GM19025 (cell line): Measurements from ENCODE around the gene ZNF565.
"Not testable (repeated sequence)": the region's sequence is repeated elsewhere in the genome, so short reads cannot be mapped to it uniquely, and the experiment has no call there.

Experiments used
- ATAC-seq: cut with Tn5 transposase; IDR thresholded peaks from one replicate; pipeline ENCODE4 v1.9.1; 2021; ENCODE audit warnings: mild to moderate bottlenecking, low read depth, moderate library complexity; ENCODE audit not compliant: unreplicated experiment

Gene ZNF565

DNA sequence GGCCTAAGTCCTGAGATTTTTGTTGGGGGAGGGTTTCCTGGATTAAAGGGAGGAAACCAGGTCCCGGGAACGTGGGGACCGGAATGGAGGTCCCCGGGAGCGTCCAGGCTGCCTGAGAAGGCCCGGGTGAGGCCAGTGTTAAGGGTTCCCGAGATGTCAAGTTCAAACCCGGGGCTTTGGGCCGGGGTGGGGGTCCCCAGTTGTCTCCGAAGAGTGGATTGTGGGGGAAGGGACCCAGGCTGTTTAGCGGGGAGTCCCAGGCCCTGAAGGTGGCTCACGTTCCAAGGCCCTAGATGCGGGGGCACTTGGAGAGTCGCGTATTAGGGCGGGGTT, 62.5 kb downstream of the ZNF565 start:
- no peak for ATAC-seq

DNA sequence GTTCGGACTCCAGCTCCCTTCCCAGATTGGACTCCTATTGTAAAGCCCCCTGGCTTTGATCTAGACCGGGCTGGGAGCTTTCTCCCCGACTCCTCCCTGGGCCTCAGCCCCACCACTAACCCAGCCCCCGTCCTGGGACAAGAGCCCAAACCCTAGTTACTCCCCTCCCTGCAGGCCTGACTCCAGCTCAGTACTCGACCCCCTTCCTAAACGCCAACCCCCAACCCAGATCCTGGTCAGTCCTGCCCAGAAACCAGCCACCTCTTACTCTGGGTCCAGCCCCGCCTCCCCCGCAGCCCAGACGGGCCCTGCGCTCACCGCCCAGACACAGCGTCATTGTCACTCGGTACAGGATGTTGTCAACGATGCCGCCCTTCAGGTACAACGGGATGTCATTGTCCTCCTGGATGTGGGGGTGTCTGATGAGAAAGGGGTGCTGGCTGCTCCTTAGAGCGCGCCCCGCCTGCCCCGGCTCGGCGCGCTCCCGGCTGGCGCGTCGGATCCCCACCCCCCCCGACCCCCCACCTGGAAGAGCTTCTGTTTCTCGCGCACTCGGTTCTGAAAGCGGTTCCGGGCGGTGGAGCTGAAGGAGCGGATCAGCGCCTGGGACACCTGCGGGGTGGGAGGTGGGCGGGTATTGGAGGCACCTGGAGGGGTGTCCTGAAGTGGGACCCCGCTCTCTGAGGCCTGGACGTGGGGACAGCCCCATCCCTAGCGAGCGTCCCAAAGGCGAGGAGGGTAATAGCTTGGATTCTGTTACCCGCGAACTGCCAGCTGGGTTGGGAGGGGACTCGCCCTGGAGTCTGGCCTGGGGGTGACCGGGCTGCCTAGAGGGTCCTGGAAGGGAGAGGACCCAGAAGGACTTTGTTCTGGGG, 63.1 kb downstream of the ZNF565 start:
- no peak for ATAC-seq

DNA sequence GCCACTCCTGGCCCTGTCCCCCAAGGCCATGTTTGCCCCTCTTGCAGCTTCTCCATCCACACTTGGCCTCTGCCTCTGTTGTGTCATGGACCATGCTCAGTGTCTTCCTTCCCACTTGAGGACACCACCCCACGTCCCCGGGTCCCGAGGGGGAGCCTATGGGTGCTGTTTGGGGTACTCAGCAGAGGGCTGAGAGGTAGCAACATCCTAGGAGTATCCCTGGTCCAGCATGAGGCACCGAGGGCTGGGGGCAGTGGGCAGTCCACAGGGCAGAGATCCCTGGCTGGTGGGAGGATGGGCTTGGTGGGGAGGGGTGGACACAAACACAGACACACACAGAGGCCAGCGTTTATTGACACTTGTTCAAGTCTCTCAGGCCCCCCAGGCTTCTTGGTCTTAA, 63.9 kb downstream of the ZNF565 start:
- no peak for ATAC-seq

DNA sequence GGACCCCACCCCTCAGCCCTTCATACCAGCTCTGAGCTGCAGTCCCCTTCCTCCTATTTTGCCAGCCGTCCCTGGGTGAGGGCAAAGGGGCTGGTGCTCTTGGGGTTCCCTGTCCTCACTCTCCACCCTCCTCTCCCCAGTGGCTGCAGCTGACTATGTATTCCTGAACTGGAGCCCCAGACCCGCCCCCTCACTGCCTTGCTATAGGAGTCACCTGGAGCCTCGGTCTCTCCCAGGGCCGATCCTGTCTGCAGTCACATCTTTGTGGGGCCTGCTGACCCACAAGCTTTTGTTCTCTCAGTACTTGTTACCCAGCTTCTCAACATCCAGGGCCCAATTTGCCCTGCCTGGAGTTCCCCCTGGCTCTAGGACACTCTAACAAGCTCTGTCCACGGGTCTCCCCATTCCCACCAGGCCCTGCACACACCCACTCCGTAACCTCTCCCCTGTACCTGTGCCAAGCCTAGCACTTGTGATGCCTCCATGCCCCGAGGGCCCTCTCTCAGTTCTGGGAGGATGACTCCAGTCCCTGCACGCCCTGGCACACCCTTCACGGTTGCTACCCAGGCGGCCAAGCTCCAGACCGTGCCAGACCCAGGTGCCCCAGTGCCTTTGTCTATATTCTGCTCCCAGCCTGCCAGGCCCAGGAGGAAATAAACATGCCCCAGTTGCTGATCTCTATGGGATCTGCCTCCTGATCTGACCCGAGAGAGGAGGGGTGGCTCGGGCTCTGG, 64.6 kb downstream of the ZNF565 start:
- ATAC-seq = no peak

DNA sequence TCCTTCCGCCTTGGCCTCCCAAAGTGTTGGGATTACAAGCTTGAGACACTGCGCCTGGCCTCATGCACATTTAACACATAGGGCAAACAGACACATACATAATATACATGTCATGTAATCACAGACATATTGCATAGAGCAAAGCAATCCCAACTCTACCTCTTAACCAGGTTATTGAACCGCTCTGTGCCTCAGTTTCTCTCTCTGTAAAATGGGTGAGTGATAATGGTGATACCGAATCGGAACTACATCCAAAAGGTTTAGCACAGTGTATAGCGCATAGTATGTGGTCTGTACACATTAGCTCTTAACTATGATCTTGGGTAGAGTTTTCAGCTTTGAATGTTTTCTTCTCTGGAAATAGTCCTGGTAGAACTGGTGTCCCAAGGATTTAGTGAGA, 69.8 kb downstream of the ZNF565 start:
- ATAC-seq = no peak

DNA sequence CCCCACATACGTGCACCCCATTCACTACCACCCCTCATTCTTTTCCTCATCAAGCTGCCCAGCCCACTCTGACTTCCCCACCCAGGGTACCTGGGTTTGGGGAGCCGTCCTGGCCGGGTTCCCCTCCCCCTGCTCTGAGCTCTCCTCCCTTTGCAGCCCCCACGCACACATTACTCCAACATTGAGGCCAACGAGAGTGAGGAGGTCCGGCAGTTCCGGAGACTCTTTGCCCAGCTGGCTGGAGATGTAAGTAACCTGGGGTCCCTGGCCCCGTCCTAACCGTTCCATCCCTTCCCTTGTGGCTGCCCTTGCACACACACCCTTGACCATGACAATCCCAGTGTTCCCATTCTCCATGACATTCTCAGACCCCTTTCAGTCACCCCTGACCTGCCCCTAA, 72.0 kb downstream of the ZNF565 start:
- no peak for ATAC-seq

DNA sequence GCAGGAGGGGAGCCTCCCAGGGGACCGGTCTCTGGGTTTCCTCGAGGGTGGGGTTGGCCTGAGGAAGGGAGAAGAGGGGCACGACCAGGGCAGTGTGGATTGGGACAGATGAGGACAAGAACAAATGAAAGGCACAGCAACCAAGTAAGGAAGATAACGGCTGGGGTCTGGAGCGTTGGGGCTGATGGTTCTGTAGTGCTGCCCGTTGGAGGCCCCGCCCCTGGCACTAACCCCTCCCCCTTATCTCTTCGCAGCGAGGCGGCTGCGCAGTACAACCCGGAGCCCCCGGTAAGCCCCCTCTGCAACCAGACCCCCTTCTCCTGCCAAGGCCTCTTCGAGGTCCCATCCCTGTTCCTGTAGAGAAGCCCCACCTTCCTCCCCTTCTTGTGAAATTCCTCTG, 72.4 kb downstream of the ZNF565 start:
- ATAC-seq = no peak

DNA sequence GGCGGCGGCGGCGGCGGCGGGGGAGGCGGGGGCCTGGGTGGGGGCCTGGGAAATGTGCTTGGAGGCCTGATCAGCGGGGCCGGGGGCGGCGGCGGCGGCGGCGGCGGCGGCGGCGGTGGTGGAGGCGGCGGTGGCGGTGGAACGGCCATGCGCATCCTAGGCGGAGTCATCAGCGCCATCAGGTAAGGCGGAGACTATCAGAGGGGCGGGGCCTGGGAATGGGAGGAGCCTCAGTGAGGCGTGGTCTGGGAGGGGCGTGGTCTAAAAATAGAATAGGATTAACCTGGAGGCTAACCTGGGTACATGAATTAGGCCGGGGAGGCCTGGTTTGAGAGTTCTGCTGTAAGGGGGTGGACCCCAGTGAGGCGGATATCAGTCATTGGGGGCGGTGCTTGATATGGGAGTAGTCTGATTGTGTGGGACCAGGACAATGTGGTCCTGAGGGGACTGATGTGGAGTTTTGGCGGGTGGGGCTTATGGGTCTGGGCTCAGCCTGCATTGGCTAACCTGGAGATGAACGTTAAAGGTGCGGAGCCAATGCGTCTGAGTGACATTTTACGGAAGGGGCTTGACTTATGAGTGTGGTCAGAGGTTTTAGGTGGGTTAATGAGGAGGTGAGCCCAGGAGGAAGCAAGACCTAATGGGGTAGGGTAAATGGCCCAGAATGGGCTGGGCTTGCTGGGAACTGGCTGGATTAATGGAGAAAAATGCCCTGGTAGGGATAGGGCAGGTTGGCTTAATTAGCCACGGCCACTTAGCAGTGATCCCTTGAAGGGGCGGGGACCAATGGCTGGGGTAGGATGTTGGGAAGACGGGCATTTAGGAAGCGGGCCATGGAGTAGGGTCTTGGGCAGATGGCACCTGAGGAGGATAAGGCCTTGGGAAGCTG, 73.2 kb downstream of the ZNF565 start:
- ATAC-seq = peak; percentile 37

DNA sequence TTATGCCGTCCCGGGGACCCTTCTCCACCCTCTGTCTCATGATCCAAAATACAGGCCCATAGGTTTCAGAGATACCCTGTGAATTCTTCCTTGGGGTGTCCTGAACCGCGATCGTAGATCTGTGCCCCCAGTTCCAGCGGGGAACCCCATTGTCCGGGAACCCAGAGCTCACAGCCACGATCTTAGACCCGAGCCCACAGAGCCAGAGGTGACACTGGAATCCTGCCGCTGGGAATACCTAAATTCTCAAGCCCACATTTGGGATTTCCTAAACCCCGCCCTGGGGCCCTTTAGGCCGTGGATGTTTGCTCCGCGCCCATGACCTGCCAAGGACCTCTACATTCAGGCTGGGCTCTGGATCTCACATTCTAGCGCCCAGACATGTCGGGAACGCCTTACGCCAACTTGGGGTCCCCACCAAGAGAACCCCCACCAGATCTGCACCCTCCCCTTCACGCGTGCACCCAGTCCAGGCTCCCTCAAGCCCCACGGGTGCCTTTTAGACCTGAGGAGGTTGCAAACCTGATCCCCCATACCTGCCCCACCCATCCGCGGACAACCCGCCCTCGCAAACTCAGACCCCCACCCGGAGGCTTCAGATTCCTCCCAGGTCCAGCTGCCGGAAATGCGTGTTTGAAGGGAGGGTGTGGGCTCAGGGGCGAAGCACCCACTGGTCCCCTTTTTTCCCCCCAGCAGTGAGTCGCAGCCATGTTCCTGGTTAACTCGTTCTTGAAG, 74.0 kb downstream of the ZNF565 start:
- ATAC-seq = no peak

DNA sequence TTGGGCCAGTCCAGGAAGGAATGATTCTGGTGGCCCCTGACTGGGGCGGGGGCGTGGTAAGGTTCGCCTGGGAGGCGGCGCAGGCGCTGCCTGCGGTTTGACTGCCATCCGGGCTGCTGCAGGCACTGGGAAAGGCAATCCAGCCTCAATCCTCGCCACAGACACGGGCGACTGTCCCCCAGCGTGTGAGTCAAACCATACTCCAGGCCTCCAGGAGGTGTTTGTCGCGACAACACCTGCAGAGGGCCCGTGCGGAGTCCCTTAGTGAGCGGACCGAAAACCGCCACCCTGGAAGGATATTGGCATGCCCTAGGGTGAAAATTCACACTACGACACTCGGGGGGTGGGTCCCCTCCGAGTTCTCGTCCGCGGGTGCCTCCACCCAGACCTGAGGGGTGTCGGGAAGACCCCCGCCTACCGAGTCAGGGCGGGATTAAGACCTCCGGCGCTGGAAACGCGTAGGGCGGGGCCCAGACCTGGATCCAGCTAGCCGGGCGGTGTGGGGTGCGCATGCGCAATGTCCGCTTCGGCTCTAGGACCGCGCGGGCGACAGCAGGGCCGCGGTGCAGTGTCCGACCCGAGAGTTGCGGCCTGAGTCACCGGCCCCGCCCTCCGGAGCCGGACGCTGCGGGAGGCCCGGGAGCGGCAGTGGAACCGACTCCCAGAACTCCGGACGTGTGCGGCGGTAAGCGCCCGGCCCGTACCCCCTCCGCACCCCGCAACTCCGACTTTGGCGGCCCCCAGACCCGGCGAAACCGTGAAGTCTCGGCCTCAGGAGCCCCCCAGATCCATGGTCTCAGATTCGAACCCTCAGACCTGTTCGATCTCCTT, 74.8 kb downstream of the ZNF565 start, which contains the start of gene CAPNS1:
CAPNS1 (plus strand) TSS at position 594 of the 831 bp plus-strand sequence. CDS start 946 bp downstream, outside the sequence.
- ATAC-seq = peak; percentile 81

DNA sequence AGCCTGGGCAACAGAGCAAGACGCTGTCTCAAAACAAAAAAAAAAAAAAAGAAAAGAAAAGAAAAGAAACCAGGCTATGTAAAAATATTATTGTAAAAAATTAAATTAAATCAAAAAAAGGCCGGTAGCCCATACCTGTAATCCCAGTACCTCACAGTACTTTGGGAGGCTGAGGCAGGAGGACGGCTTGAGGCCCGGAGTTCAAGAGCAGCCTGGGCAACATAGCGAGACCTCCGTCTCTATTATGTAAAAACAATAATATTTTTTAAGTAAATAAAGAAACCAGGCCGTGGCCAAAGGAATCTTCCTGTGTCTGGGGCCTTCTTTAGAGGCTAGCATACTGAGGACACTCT, 75.4 kb downstream of the ZNF565 start:
- ATAC-seq = no peak

DNA sequence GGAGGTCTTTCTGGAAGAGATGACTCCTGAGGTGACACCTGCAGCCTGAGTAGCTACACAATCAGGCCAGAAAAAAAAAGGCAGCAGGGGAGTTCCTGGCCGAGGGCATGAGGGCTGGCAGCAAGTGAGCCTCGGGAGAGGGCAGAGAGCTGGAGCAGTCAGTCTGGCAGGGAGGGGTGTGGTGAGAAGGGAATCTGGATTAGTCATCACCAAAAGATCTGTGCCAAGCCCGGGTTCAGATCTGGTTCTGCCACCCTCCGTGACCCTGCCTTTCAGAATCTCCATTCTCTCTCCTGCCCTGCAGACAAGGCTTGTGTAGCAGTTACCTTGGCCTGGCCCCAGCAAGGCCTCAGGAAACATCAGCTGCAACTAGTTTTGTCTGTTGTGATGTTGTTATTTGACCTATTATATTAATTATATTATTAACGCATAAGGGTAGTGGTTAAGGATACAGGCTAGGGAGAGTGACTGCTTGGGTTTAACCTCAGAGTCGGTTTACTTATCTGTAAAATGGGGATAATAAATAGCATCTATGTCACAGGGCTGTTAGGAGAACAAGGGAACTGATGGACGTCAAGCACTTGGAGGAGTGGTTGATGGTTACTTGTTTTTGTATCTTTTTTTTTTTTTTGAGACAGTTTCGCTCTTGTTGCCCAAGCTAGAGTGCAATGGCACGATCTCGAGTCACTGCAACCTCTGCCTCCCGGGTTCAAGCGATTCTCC, 77.3 kb downstream of the ZNF565 start:
- ATAC-seq = no peak

DNA sequence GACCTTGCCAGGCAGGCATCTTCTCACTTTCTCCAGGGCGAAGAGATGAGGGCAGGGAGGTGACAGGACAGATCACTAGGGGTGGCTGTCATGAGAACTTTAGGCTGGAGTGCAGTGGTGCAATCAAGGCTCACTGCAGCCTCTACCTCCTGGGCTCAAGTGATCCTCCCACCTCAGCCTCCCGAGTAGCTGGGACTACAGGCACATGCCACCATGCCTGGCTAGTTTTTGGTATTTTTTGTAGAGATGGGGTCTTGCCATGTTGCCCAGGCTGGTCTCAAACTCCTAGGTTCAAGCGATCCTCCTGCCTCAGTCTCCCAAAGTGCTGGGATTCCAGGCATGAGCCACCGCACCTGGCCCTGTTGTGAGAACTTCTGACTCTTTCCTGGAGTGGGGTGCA, 79.6 kb downstream of the ZNF565 start:
- not testable (repeated sequence) for ATAC-seq
